ENCODE measurements around the gene ZBTB16. TPM values are rescaled to one million over a fixed set of nuclear protein-coding genes. Genes with fewer than 3 reads are reported as not detected.

ZBTB16 gene
- polyA plus RNA-seq, 1 donor from 2014 or later: 0.45 TPM

DNA sequence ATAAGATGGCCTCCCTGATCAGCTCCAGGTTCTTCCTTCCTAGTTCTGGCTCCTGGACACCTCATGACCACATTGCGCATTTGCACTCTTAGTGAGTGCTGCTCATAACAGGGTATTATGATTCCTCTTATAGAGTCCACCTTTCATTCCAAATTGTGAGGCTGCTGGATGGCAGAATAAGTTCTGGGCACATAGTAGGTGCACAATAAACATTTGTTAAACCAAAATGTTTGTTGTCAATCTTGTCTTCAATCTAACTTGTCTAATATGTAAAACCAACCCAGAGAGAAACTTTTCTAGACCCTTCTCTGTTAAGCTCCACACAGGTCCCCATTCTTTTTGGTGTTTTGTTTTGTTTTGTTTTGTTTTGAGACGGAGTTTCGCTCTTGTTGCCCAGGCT is 22.6 kb upstream of the ZBTB16 start (continued):
- TF ChIP-seq EP300 (conservative IDR thresholded peaks at IDR 0.05; ENCODE audit: poor library complexity, severe bottlenecking) (no peak), MXI1 (conservative IDR thresholded peaks at IDR 0.05; ENCODE audit: poor library complexity, severe bottlenecking) (no peak)

DNA sequence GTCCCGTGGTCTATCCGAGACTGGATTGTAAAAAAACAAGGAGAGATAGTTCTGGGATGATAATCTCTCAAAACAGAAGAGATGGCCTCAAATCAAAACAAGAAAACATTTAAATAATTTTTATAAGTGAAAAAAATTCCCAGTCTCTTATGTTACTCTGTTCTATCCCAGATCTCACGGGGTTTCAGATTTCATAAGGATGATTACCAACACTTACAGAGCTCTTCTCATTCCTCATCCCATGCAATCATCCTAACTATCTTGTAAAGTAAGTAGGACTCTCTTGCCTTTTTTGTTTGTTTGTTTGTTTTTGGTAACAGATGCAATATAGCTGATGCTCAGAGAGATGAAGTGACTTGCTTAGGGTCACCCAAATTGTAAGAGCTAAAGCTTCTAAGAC is 20.0 kb upstream of the ZBTB16 start:
- Histone ChIP-seq H3K27me3 (ENCODE audit: insufficient read depth, low read depth, low read length) (no peaks in the 10 kb centered on the region), H3K9ac (ENCODE audit: low read length) (no peak overlapping the region), H3K79me2 (replicated peaks; ENCODE audit: insufficient read depth, low read length) (no peaks in the 10 kb centered on the region), H3K9me2 (ENCODE audit: insufficient read depth, low read length) (no peaks in the 10 kb centered on the region), H3F3A (ENCODE audit: insufficient read depth, low read length, poor library complexity, severe bottlenecking) (no peaks in the 10 kb centered on the region), H2AFZ (ENCODE audit: low read depth, low read length) (no peak overlapping the region), H3K36me3 (ENCODE audit: insufficient read depth, low read length) (no peaks in the 10 kb centered on the region), H3K27ac (ENCODE audit: low read length) (no peak overlapping the region), H3K4me2 (ENCODE audit: low read length) (no peak overlapping the region), H3K4me3 (ENCODE audit: low read length) (no peak overlapping the region), H4K20me1 (ENCODE audit: insufficient read depth) (no peaks in the 10 kb centered on the region), H3K9me3 (ENCODE audit: low read length) (no peaks in the 10 kb centered on the region)
- TF ChIP-seq SMC3 (conservative IDR thresholded peaks at IDR 0.05; ENCODE audit: poor library complexity) (no peak), MXI1 (conservative IDR thresholded peaks at IDR 0.05; ENCODE audit: poor library complexity, severe bottlenecking) (no peak), TAF1 (IDR thresholded peaks at IDR 0.05; ENCODE audit: low read depth) (no peak), EZH2 (IDR thresholded peaks at IDR 0.05; ENCODE audit: borderline replicate concordance, insufficient read depth, low read length, poor library complexity, severe bottlenecking) (no peak), EP300 (conservative IDR thresholded peaks at IDR 0.05; ENCODE audit: poor library complexity, severe bottlenecking) (no peak), POLR2AphosphoS5 (IDR thresholded peaks at IDR 0.05) (no peak), RAD21 (conservative IDR thresholded peaks at IDR 0.05) (no peak)
- TF ChIP-seq, protein P1, sequence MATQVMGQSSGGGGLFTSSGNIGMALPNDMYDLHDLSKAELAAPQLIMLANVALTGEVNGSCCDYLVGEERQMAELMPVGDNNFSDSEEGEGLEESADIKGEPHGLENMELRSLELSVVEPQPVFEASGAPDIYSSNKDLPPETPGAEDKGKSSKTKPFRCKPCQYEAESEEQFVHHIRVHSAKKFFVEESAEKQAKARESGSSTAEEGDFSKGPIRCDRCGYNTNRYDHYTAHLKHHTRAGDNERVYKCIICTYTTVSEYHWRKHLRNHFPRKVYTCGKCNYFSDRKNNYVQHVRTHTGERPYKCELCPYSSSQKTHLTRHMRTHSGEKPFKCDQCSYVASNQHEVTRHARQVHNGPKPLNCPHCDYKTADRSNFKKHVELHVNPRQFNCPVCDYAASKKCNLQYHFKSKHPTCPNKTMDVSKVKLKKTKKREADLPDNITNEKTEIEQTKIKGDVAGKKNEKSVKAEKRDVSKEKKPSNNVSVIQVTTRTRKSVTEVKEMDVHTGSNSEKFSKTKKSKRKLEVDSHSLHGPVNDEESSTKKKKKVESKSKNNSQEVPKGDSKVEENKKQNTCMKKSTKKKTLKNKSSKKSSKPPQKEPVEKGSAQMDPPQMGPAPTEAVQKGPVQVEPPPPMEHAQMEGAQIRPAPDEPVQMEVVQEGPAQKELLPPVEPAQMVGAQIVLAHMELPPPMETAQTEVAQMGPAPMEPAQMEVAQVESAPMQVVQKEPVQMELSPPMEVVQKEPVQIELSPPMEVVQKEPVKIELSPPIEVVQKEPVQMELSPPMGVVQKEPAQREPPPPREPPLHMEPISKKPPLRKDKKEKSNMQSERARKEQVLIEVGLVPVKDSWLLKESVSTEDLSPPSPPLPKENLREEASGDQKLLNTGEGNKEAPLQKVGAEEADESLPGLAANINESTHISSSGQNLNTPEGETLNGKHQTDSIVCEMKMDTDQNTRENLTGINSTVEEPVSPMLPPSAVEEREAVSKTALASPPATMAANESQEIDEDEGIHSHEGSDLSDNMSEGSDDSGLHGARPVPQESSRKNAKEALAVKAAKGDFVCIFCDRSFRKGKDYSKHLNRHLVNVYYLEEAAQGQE (IDR thresholded peaks at IDR 0.05; ENCODE audit: borderline replicate concordance): no peak
- TF ChIP-seq, protein P2, sequence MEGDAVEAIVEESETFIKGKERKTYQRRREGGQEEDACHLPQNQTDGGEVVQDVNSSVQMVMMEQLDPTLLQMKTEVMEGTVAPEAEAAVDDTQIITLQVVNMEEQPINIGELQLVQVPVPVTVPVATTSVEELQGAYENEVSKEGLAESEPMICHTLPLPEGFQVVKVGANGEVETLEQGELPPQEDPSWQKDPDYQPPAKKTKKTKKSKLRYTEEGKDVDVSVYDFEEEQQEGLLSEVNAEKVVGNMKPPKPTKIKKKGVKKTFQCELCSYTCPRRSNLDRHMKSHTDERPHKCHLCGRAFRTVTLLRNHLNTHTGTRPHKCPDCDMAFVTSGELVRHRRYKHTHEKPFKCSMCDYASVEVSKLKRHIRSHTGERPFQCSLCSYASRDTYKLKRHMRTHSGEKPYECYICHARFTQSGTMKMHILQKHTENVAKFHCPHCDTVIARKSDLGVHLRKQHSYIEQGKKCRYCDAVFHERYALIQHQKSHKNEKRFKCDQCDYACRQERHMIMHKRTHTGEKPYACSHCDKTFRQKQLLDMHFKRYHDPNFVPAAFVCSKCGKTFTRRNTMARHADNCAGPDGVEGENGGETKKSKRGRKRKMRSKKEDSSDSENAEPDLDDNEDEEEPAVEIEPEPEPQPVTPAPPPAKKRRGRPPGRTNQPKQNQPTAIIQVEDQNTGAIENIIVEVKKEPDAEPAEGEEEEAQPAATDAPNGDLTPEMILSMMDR (IDR thresholded peaks at IDR 0.05; ENCODE audit: poor library complexity, severe bottlenecking): no peak

DNA sequence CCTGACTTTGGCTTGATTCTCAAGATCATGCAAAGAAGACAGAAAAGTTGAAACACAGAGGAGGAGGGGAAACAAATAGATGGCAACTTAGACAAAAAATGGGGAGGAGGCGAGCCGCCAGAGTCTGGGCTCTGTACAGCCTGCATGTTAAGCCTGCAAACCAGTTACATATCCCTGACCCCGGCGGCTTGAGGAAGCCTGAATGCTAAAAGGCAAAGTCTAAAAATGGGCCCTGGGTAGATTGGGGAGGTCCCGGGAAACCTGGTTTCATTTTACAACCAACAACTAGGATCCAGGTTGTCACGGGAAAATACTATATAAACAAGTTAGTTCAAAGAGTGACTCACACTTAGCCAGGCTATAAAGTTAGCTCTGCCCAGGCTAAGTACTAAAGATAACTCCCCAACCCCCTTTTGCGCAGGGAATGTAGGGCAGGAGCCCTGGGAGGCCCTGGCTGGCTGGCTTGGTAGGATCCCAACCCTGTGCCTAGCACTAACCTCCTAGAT is 18.8 kb upstream of the ZBTB16 start:
- H3K9me3 ChIP-seq (ENCODE audit: low read length): no peaks in the 10 kb centered on the region
- no peaks in the 10 kb centered on the region for H3K36me3 ChIP-seq (ENCODE audit: insufficient read depth, low read length)
- no peaks in the 10 kb centered on the region for H3K27me3 ChIP-seq (ENCODE audit: insufficient read depth, low read depth, low read length)
- H3K9ac ChIP-seq (ENCODE audit: low read length): no peak overlapping the region
- H3K4me3 ChIP-seq (ENCODE audit: low read length): no peak overlapping the region
- no peak overlapping the region for H3K4me2 ChIP-seq (ENCODE audit: low read length)
- H2AFZ ChIP-seq (ENCODE audit: low read depth, low read length): no peak overlapping the region
- no peaks in the 10 kb centered on the region for H3K79me2 ChIP-seq (replicated peaks; ENCODE audit: insufficient read depth, low read length)
- H3K9me2 ChIP-seq (ENCODE audit: insufficient read depth, low read length): no peaks in the 10 kb centered on the region
- no peak for TF ChIP-seq EP300 (conservative IDR thresholded peaks at IDR 0.05; ENCODE audit: poor library complexity, severe bottlenecking)
- no peak for TF ChIP-seq RAD21 (conservative IDR thresholded peaks at IDR 0.05)
- TF ChIP-seq, protein P2 (IDR thresholded peaks at IDR 0.05; ENCODE audit: poor library complexity, severe bottlenecking): no peak
- no peak for TF ChIP-seq MXI1 (conservative IDR thresholded peaks at IDR 0.05; ENCODE audit: poor library complexity, severe bottlenecking)
- no peaks in the 10 kb centered on the region for H3F3A ChIP-seq (ENCODE audit: insufficient read depth, low read length, poor library complexity, severe bottlenecking)
- H4K20me1 ChIP-seq (ENCODE audit: insufficient read depth): no peaks in the 10 kb centered on the region
- H3K27ac ChIP-seq (ENCODE audit: low read length): no peak overlapping the region
